ENCODE data around the gene ETV3L. TPM values are rescaled to one million over a fixed set of nuclear protein-coding genes. Genes with fewer than 3 reads are reported as not detected.
"Not testable (repeated sequence)": the region's sequence is repeated elsewhere in the genome, so short reads cannot be mapped to it uniquely, and the experiment has no call there.

Gene ETV3L
- polyA plus RNA-seq, 3 donors: not detected

- no peak for DNase-seq (ENCODE audit: extremely low read depth in 1 of 11, low read depth in 9 of 11, low spot score in 4 of 11)
Observed at GRCh38 chr1:157110003-157110402, 10.4 kb upstream of the ETV3L start.

GRCh38 chr1:157108448-157108847, 8.8 kb upstream of the ETV3L start:
- DNase-seq (ENCODE audit: extremely low read depth in 1 of 11, low read depth in 9 of 11, low spot score in 4 of 11): no peak

GRCh38 chr1:157107702-157108101, 8.1 kb upstream of the ETV3L start:
- no peak for DNase-seq (ENCODE audit: extremely low read depth in 1 of 11, low read depth in 9 of 11, low spot score in 4 of 11)

- no peak for DNase-seq (ENCODE audit: extremely low read depth in 1 of 11, low read depth in 9 of 11, low spot score in 4 of 11)
Observed at GRCh38 chr1:157106813-157107189, 7.2 kb upstream of the ETV3L start.

GRCh38 chr1:157105988-157106812, 6.6 kb upstream of the ETV3L start:
- no peak for DNase-seq (ENCODE audit: extremely low read depth in 1 of 11, low read depth in 9 of 11, low spot score in 4 of 11)

GRCh38 chr1:157105298-157105987, 5.8 kb upstream of the ETV3L start:
- no peak for DNase-seq (ENCODE audit: extremely low read depth in 1 of 11, low read depth in 9 of 11, low spot score in 4 of 11)

GRCh38 chr1:157104598-157105293, 5.1 kb upstream of the ETV3L start:
- no peak for DNase-seq (ENCODE audit: extremely low read depth in 1 of 11, low read depth in 9 of 11, low spot score in 4 of 11)

- DNase-seq (ENCODE audit: extremely low read depth in 1 of 11, low read depth in 9 of 11, low spot score in 4 of 11): no peak
Observed at GRCh38 chr1:157103268-157103667, 3.7 kb upstream of the ETV3L start.

GRCh38 chr1:157101149-157101548, 1.5 kb upstream of the ETV3L start:
- no peak for DNase-seq (ENCODE audit: extremely low read depth in 1 of 11, low read depth in 9 of 11, low spot score in 4 of 11)

- not testable (repeated sequence) for DNase-seq (ENCODE audit: extremely low read depth in 1 of 11, low read depth in 9 of 11, low spot score in 4 of 11)
Observed at GRCh38 chr1:157098987-157099632, 498 bp downstream of the ETV3L start.

- DNase-seq (ENCODE audit: extremely low read depth in 1 of 11, low read depth in 9 of 11, low spot score in 4 of 11): no peak
Observed at GRCh38 chr1:157098519-157098918, 1.1 kb downstream of the ETV3L start.

- no peak for DNase-seq (ENCODE audit: extremely low read depth in 1 of 11, low read depth in 9 of 11, low spot score in 4 of 11)
Observed at GRCh38 chr1:157097692-157098091, 1.9 kb downstream of the ETV3L start.

- DNase-seq (ENCODE audit: extremely low read depth in 1 of 11, low read depth in 9 of 11, low spot score in 4 of 11): no peak
Observed at GRCh38 chr1:157096881-157097280, 2.7 kb downstream of the ETV3L start.

- DNase-seq (ENCODE audit: extremely low read depth in 1 of 11, low read depth in 9 of 11, low spot score in 4 of 11): no peak
Observed at GRCh38 chr1:157095551-157095950, 4.1 kb downstream of the ETV3L start.

- no peak for DNase-seq (ENCODE audit: extremely low read depth in 1 of 11, low read depth in 9 of 11, low spot score in 4 of 11)
Observed at GRCh38 chr1:157095091-157095490, 4.5 kb downstream of the ETV3L start.

- DNase-seq (ENCODE audit: extremely low read depth in 1 of 11, low read depth in 9 of 11, low spot score in 4 of 11): peak in 3 of 11 donors; percentile 10 to 16 (median 13)
Observed at GRCh38 chr1:157092831-157093230, 6.8 kb downstream of the ETV3L start.

- DNase-seq (ENCODE audit: extremely low read depth in 1 of 11, low read depth in 9 of 11, low spot score in 4 of 11): no peak
Observed at GRCh38 chr1:157091668-157092273, 7.8 kb downstream of the ETV3L start.

GRCh38 chr1:157091186-157091585, 8.4 kb downstream of the ETV3L start:
- no peak for DNase-seq (ENCODE audit: extremely low read depth in 1 of 11, low read depth in 9 of 11, low spot score in 4 of 11)

- no peak for DNase-seq (ENCODE audit: extremely low read depth in 1 of 11, low read depth in 9 of 11, low spot score in 4 of 11)
Observed at GRCh38 chr1:157090771-157091170, 8.8 kb downstream of the ETV3L start.

Data from renal cortex interstitium (tissue), 11 donors.